Measurements from ENCODE around the gene PLA2G4E. TPM values are rescaled to one million over a fixed set of nuclear protein-coding genes. Genes with fewer than 3 reads are reported as not detected.

Gene PLA2G4E
- total RNA-seq, 1 experiment from 2014 or later, result not detected

GRCh38 chr15:41970456-41970855 is 50.4 kb downstream of the PLA2G4E start:
- H3K4me1 ChIP-seq (ENCODE audit: control insufficient read depth in 1 of 2, insufficient read depth in 2 of 2, low read length in 2 of 2), result peaks cover 21 to 49% of the 10 kb centered on the region in 2 experiments
- ChIA-PET CTCF (no interaction called here), RAD21 (ENCODE audit: low non-redundant PET in 1 of 2, low total read pairs in 2 of 2, uncharacterized antibody in 2 of 2, unreplicated experiment in 2 of 2) (no interaction called here), POLR2A (interaction anchor here (1.0 kb wide), 1 partner anchor 11 kb away, joined by 3 read pairs; no protein-coding TSS in a partner anchor)
- DNase-seq (ENCODE audit: low read depth, low spot score) (no peak), ATAC-seq (no peak)
- H3K9me3 ChIP-seq (ENCODE audit: control insufficient read depth in 1 of 2, insufficient read depth in 1 of 2, low read depth in 1 of 2, low read length in 2 of 2), result no peaks in the 10 kb centered on the region
- BruUV-seq (replicated peaks), result no TSS peak
- no peak overlapping the region for H3K27ac ChIP-seq (ENCODE audit: low read depth, low read length)
- H3K36me3 ChIP-seq (ENCODE audit: control insufficient read depth in 1 of 2, insufficient read depth in 2 of 2, low read length in 2 of 2), result no peaks in the 10 kb centered on the region
- no peak for TF ChIP-seq ZNF274 (IDR thresholded peaks at IDR 0.05; ENCODE audit: low read depth, low read length)
- no peak for TF ChIP-seq YY1 (IDR thresholded peaks at IDR 0.05; ENCODE audit: extremely low read depth, insufficient replicate concordance, low read depth, low read length)
- TF ChIP-seq TCF7L2 (IDR thresholded peaks at IDR 0.05; ENCODE audit: borderline replicate concordance, extremely low read depth, insufficient read depth, insufficient read length), result no peak
- TF ChIP-seq POLR2AphosphoS5 (IDR thresholded peaks at IDR 0.05; ENCODE audit: low read depth, low read length), result no peak
- no peak for TF ChIP-seq ZBTB33 (IDR thresholded peaks at IDR 0.05; ENCODE audit: extremely low read depth, insufficient replicate concordance, low read length)
- no peak for TF ChIP-seq FOSL1 (IDR thresholded peaks at IDR 0.05; ENCODE audit: low read depth)
- H3K9me2 ChIP-seq (ENCODE audit: insufficient read depth), result no peaks in the 10 kb centered on the region
- intact Hi-C loops (cut with micrococcal nuclease), result loop anchor here (5.0 kb wide), 2 partner anchors 33 to 87 kb away; no protein-coding TSS in a partner anchor
- peak overlapping the region; percentile 82 for H3K4me2 ChIP-seq (ENCODE audit: low read length)
- H3K79me2 ChIP-seq (ENCODE audit: insufficient read depth, low read length), result peaks cover 63% of the 10 kb centered on the region
- H2AFZ ChIP-seq (ENCODE audit: low read depth, low read length, poor library complexity, severe bottlenecking), result no peak overlapping the region
- H3K4me3 ChIP-seq (replicated peaks in 1 of 2; ENCODE audit: low read depth in 1 of 2, low read length in 2 of 2), result no peak overlapping the region
- H3K9ac ChIP-seq (ENCODE audit: low read length), result peak overlapping the region; percentile 93; the same call in 1 of the 2 replicates
- H4K20me1 ChIP-seq (ENCODE audit: insufficient read depth), result peaks cover 15% of the 10 kb centered on the region; the same call in 1 of the 2 replicates
- no peaks in the 10 kb centered on the region for H3K27me3 ChIP-seq (ENCODE audit: insufficient read depth, low read length)

All from HCT116 (cell line).